HS-5 (cell line): ENCODE data around the gene GSPT2.
"Not testable (repeated sequence)": the region's sequence is repeated elsewhere in the genome, so short reads cannot be mapped to it uniquely, and the experiment has no call there.

Experiments used
- DNase-seq: peaks from one replicate; pipeline ENCODE4 v3.0.0-alpha.2; 2012; ENCODE audit warnings: low read depth

The GSPT2 gene

GRCh38 chrX:51743179-51743957 lies at the start of gene GSPT2:
GSPT2 (plus strand) TSS chrX:51743442; CDS start chrX:51743627, 185 bp downstream.
- no peak for DNase-seq

GRCh38 chrX:51694254-51694653 lies 49.0 kb upstream of the GSPT2 start:
- DNase-seq, result no peak

GRCh38 chrX:51697397-51697796 lies 45.8 kb upstream of the GSPT2 start:
- DNase-seq, result no peak

- DNase-seq, result not testable (repeated sequence)
Observed at GRCh38 chrX:51710277-51711164, 32.7 kb upstream of the GSPT2 start, which contains the start of gene CENPVL1. CENPVL1 (plus strand) TSS chrX:51710512; CDS start chrX:51710512, 0 bp downstream.

- not testable (repeated sequence) for DNase-seq
Observed at GRCh38 chrX:51712943-51713647, 30.1 kb upstream of the GSPT2 start.

GRCh38 chrX:51728202-51728601 lies 15.0 kb upstream of the GSPT2 start:
- DNase-seq, result no peak

- DNase-seq, result no peak
Observed at GRCh38 chrX:51737091-51737490, 6.2 kb upstream of the GSPT2 start.

GRCh38 chrX:51742586-51742985 lies 656 bp upstream of the GSPT2 start:
- no peak for DNase-seq

- DNase-seq, result no peak
Observed at GRCh38 chrX:51747671-51748070, 4.4 kb downstream of the GSPT2 start.

GRCh38 chrX:51759055-51759839 lies 16.0 kb downstream of the GSPT2 start:
- DNase-seq, result no peak

- no peak for DNase-seq
Observed at GRCh38 chrX:51760657-51761056, 17.4 kb downstream of the GSPT2 start.

- DNase-seq, result no peak
Observed at GRCh38 chrX:51766546-51766945, 23.3 kb downstream of the GSPT2 start.

- DNase-seq, result no peak
Observed at GRCh38 chrX:51776851-51777250, 33.6 kb downstream of the GSPT2 start.

GRCh38 chrX:51779306-51779705 lies 36.1 kb downstream of the GSPT2 start:
- DNase-seq, result no peak

GRCh38 chrX:51795136-51795535 lies 51.9 kb downstream of the GSPT2 start:
- no peak for DNase-seq
